ENCODE data around the gene ANKLE2. TPM values are rescaled to one million over a fixed set of nuclear protein-coding genes. Genes with fewer than 3 reads are reported as not detected.

Gene ANKLE2
- total RNA-seq, 4 donors from 2014 or later = 29.6 to 44.9 (median 34.6) TPM

DNA sequence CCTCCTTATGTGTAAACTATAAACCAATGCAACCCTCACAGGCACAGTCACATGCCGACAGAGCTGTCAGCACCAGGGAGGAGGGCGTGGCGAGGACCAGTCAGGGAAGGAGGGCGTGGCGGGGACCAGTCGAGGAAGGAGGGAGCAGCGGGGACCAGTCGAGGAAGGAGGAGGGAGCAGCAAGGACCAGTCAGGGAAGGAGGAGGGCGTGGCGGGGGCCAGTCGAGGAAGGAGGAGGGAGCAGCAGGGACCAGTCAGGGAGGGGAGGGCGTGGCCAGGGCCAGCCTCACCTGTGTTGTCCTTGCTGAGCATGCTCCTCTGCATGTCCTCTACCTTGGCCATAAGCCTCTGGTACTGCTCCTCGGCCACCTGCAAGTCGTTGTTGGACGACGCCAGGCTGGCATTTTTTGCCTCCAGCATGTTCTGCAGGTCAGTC, 42.8 kb upstream of the ANKLE2 start:
- TF ChIP-seq, protein P1, sequence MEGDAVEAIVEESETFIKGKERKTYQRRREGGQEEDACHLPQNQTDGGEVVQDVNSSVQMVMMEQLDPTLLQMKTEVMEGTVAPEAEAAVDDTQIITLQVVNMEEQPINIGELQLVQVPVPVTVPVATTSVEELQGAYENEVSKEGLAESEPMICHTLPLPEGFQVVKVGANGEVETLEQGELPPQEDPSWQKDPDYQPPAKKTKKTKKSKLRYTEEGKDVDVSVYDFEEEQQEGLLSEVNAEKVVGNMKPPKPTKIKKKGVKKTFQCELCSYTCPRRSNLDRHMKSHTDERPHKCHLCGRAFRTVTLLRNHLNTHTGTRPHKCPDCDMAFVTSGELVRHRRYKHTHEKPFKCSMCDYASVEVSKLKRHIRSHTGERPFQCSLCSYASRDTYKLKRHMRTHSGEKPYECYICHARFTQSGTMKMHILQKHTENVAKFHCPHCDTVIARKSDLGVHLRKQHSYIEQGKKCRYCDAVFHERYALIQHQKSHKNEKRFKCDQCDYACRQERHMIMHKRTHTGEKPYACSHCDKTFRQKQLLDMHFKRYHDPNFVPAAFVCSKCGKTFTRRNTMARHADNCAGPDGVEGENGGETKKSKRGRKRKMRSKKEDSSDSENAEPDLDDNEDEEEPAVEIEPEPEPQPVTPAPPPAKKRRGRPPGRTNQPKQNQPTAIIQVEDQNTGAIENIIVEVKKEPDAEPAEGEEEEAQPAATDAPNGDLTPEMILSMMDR (IDR thresholded peaks at IDR 0.05 in 4 of 5, conservative IDR thresholded peaks at IDR 0.05 in 1 of 5) = no peak
- TF ChIP-seq POLR2A (IDR thresholded peaks at IDR 0.05) = no peak
- no peak overlapping the region for H3K4me3 ChIP-seq
- H3K4me1 ChIP-seq = peaks cover 0 to 4% of the 10 kb centered on the region in 2 donors
- H3K27ac ChIP-seq = no peak overlapping the region
- in situ Hi-C loops (cut with MboI; ENCODE audit: low sequenced_read_pairs in 4 of 4) (no loop called here), intact Hi-C loops (cut with DNase I; ENCODE audit: low total_unique reads) (no loop called here)
- H3K36me3 ChIP-seq = peaks cover 0 to 83% of the 10 kb centered on the region in 2 donors
- no peaks in the 10 kb centered on the region for H3K27me3 ChIP-seq
- no peaks in the 10 kb centered on the region for H3K9me3 ChIP-seq
- DNase-seq (no peak), ATAC-seq (no peak)

DNA sequence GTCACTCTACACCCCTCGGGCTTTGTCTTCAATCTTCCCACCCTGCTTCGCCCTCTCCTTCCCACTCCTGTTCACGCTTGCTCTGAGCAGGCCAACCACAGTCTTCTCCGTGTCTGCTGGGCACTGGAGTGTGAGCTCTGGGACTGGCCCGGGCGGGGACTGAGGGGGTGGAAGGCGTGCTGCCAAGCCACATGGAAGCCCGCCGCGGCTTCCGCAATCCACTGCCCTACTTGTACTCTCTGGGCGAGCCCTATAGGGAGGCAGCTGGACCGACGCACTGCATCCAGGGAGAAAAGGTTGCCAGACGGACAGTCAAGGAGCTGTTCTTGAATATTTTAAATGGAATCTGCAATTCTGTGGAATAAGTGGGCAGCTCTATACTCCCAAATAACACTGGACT, 42.3 kb upstream of the ANKLE2 start:
- H3K4me3 ChIP-seq = no peak overlapping the region
- in situ Hi-C loops (cut with MboI; ENCODE audit: low sequenced_read_pairs in 4 of 4) = no loop called here

GRCh38 chr12:132803125-132803524, 41.5 kb upstream of the ANKLE2 start:
- H3K27me3 ChIP-seq = no peaks in the 10 kb centered on the region
- no peak for TF ChIP-seq POLR2A (IDR thresholded peaks at IDR 0.05)
- TF ChIP-seq, protein P1 (IDR thresholded peaks at IDR 0.05 in 4 of 5, conservative IDR thresholded peaks at IDR 0.05 in 1 of 5) = no peak
- DNase-seq = no peak
- peaks cover 0 to 4% of the 10 kb centered on the region in 2 donors for H3K4me1 ChIP-seq
- H3K4me3 ChIP-seq = no peak overlapping the region
- intact Hi-C loops (cut with DNase I; ENCODE audit: low total_unique reads) = no loop called here
- peaks cover 0 to 88% of the 10 kb centered on the region in 2 donors for H3K36me3 ChIP-seq
- H3K9me3 ChIP-seq = no peaks in the 10 kb centered on the region
- ATAC-seq = no peak
- in situ Hi-C loops (cut with MboI; ENCODE audit: low sequenced_read_pairs in 4 of 4) = no loop called here
- no peak overlapping the region for H3K27ac ChIP-seq

More for the DNA sequence above, 42.3 kb upstream of the ANKLE2 start:
- intact Hi-C loops (cut with DNase I; ENCODE audit: low total_unique reads) = no loop called here
- ATAC-seq (no peak), DNase-seq (peak in 1 of 2 donors; percentile 34)
- peaks cover 0 to 4% of the 10 kb centered on the region in 2 donors for H3K4me1 ChIP-seq
- no peak overlapping the region for H3K27ac ChIP-seq
- peaks cover 0 to 88% of the 10 kb centered on the region in 2 donors for H3K36me3 ChIP-seq
- H3K27me3 ChIP-seq = no peaks in the 10 kb centered on the region
- no peaks in the 10 kb centered on the region for H3K9me3 ChIP-seq
- TF ChIP-seq, protein P1 (IDR thresholded peaks at IDR 0.05 in 4 of 5, conservative IDR thresholded peaks at IDR 0.05 in 1 of 5) = no peak
- no peak for TF ChIP-seq POLR2A (IDR thresholded peaks at IDR 0.05)

DNA sequence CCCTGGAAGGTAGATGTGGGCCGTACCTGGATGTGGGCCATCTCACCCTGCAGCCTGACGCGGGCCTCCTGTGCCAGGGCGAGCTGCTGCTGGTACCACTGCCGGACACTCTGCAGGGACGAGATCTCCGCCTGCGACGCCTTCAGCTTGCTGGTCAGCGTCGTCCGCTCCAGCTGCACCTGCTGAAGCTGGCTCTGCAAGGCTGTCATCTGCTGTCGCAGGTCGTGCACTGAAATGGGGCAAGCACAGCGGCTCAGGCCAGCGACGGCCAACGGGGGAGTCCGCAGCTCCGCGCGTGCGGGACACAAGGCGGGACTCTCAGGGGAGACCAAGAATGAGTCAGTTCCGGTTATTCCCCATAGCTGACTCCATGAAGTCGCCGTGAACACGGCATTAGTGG, 40.1 kb upstream of the ANKLE2 start:
- Histone ChIP-seq H3K9me3 (no peaks in the 10 kb centered on the region), H3K36me3 (peaks cover 0 to 91% of the 10 kb centered on the region in 2 donors), H3K27me3 (no peaks in the 10 kb centered on the region), H3K4me1 (no peaks in the 10 kb centered on the region), H3K27ac (no peak overlapping the region), H3K4me3 (no peak overlapping the region)
- TF ChIP-seq POLR2A (IDR thresholded peaks at IDR 0.05) = no peak
- TF ChIP-seq, protein P1 (IDR thresholded peaks at IDR 0.05 in 4 of 5, conservative IDR thresholded peaks at IDR 0.05 in 1 of 5) = no peak
- no peak for DNase-seq
- no peak for ATAC-seq
- in situ Hi-C loops (cut with MboI; ENCODE audit: low sequenced_read_pairs in 4 of 4) (no loop called here), intact Hi-C loops (cut with DNase I; ENCODE audit: low total_unique reads) (no loop called here)

- TF ChIP-seq, protein P1 (IDR thresholded peaks at IDR 0.05 in 4 of 5, conservative IDR thresholded peaks at IDR 0.05 in 1 of 5) = no peak
- no peak for TF ChIP-seq POLR2A (IDR thresholded peaks at IDR 0.05)
- DNase-seq (no peak), ATAC-seq (no peak)
- intact Hi-C loops (cut with DNase I; ENCODE audit: low total_unique reads) = no loop called here
- H3K27ac ChIP-seq = no peak overlapping the region
- H3K9me3 ChIP-seq = no peaks in the 10 kb centered on the region
- no peaks in the 10 kb centered on the region for H3K4me1 ChIP-seq
- H3K27me3 ChIP-seq = no peaks in the 10 kb centered on the region
- in situ Hi-C loops (cut with MboI; ENCODE audit: low sequenced_read_pairs in 4 of 4) = no loop called here
- H3K36me3 ChIP-seq = peaks cover 0 to 93% of the 10 kb centered on the region in 2 donors
- no peak overlapping the region for H3K4me3 ChIP-seq
Measured at GRCh38 chr12:132798836-132799235, 37.2 kb upstream of the ANKLE2 start.

Measured in gastrocnemius medialis (tissue), 4 donors.